NCI-H187 treated with DMSO at 0.1 percent for 48 hours (cell line): ENCODE results near the gene MAD1L1.
A peak's percentile ranks its signal among the peaks of the same experiment; 100 is the strongest.
"Not testable (repeated sequence)": the region's sequence is repeated elsewhere in the genome, so short reads cannot be mapped to it uniquely, and the experiment has no call there.

Experiments used
- DNase-seq: peaks from one replicate; lab custom pipeline; 2025; lab: John Stamatoyannopoulos, UW

Gene MAD1L1

GRCh38 chr7:2000746-2001321 is 231.9 kb downstream of the MAD1L1 start:
- no peak for DNase-seq

- DNase-seq, result no peak
These were observed 232.5 kb downstream of the MAD1L1 start for GRCh38 chr7:2000153-2000687.

- no peak for DNase-seq
These were observed 233.3 kb downstream of the MAD1L1 start for GRCh38 chr7:1999278-1999984.

GRCh38 chr7:1998146-1998545 is 234.6 kb downstream of the MAD1L1 start:
- no peak for DNase-seq

GRCh38 chr7:1997537-1998076 is 235.1 kb downstream of the MAD1L1 start:
- DNase-seq, result no peak

GRCh38 chr7:1996816-1997215 is 235.9 kb downstream of the MAD1L1 start:
- no peak for DNase-seq

GRCh38 chr7:1995911-1996420 is 236.8 kb downstream of the MAD1L1 start:
- not testable (repeated sequence) for DNase-seq

GRCh38 chr7:1995426-1995825 is 237.3 kb downstream of the MAD1L1 start:
- peak; percentile 19 for DNase-seq

- peak; percentile 43 for DNase-seq
These were observed 237.8 kb downstream of the MAD1L1 start for GRCh38 chr7:1994931-1995330.

GRCh38 chr7:1993776-1994740 is 238.7 kb downstream of the MAD1L1 start:
- no peak for DNase-seq

GRCh38 chr7:1993031-1993695 is 239.6 kb downstream of the MAD1L1 start:
- no peak for DNase-seq

GRCh38 chr7:1992554-1992953 is 240.2 kb downstream of the MAD1L1 start:
- no peak for DNase-seq

GRCh38 chr7:1990001-1990670 is 242.6 kb downstream of the MAD1L1 start:
- no peak for DNase-seq

GRCh38 chr7:1989049-1989860 is 243.5 kb downstream of the MAD1L1 start:
- no peak for DNase-seq

- no peak for DNase-seq
These were observed 244.2 kb downstream of the MAD1L1 start for GRCh38 chr7:1988533-1988930.

- DNase-seq, result no peak
These were observed 244.9 kb downstream of the MAD1L1 start for GRCh38 chr7:1987591-1988532.

GRCh38 chr7:1987084-1987535 is 245.6 kb downstream of the MAD1L1 start:
- DNase-seq, result no peak

GRCh38 chr7:1986366-1987083 is 246.2 kb downstream of the MAD1L1 start:
- DNase-seq, result no peak
